ENCODE data around the gene CABLES1.
"Not testable (repeated sequence)": the region's sequence is repeated elsewhere in the genome, so short reads cannot be mapped to it uniquely, and the experiment has no call there.

The CABLES1 gene

DNA sequence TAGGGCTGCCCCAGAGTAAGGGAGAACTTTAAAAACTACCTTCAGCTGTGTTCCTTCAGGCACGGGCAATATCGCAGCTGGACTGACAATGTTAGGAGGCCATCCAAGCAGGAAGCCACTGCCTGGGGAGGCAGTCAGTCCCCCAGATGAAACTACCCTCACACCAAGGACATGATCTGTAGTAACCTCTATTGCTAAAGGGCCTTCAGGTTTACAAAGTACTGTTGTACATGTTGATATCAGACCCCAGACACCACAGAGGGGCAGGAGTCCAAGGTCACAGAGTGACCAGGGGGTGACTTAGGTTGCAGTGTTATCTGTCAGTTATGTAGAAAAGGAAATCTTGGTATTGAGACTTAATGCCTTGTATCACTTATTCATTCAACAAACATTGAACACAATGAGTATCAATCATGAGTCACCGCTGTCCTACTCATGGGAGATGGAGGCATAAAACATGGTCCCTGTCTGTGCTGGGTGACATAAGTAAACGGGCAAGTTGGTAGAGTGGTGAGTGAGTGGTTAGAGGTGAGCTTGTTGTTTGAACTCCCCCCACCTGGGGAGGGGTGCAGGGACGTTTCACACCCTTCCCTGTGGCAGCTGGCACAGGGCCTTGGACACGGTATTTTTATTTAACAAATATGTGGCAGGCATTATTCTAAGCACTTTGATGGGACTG lies 7.1 kb downstream of the CABLES1 start:
- no peak for DNase-seq (ENCODE audit: low read depth in 2 of 2)

- DNase-seq (ENCODE audit: low read depth in 2 of 2) = no peak
These were observed 7.9 kb downstream of the CABLES1 start for GRCh38 chr18:23143016-23143814.

DNA sequence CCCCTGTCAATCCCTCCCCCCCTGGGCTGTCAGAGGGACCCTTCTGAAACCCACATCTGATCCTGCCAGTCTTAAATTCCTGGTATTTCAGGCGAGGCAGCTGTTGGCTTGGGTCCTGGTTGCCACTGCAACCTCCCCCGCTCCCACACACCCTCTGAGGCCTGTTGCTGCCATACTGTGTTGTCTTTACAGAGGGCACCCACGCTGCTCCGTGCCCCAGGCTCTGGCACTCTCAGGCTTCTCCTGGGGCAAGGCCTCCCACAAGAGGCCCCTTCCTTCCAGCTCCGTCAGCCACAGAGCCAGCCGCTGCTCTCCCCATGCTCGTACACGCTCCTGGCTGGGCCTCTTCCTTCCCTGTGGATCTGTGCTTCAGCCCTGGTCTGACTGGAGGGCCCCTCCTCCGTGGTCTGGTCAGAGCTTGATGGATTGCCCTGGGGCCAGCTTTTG lies 8.6 kb downstream of the CABLES1 start:
- no peak for DNase-seq (ENCODE audit: low read depth in 2 of 2)

- no peak for DNase-seq (ENCODE audit: low read depth in 2 of 2)
These were observed 9.4 kb downstream of the CABLES1 start for GRCh38 chr18:23144640-23145039.

- no peak for DNase-seq (ENCODE audit: low read depth in 2 of 2)
These were observed 10.3 kb downstream of the CABLES1 start for GRCh38 chr18:23145621-23146020.

DNA sequence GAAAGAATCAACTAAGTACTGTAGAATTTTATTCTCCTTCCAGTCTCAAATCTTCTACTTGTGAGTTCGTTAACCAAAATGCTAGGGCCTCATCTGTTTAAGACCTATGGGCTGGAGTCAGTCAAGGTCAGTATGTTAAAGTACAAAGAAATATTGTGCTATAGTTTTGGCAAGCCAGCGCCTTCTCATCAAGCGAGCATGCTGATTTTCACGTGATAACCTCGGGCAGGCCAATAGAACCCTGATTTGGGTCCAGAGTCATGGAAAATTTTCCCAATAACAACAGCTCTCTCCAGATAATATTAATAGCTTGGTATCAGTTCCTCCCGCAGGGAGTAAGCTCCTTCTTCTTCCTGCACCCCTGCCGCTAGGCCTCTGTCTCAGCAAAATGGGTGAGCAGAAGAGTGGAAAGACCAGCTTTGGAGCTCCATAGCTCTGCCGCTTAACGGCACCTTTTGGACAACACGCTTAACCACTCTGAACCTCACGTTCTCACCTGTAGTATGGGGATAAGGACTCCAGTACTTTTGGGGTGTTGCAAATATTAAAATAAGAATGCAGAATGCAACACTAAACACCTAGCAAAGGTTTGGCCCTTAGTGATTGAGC lies 11.7 kb downstream of the CABLES1 start:
- no peak for DNase-seq (ENCODE audit: low read depth in 2 of 2)

DNA sequence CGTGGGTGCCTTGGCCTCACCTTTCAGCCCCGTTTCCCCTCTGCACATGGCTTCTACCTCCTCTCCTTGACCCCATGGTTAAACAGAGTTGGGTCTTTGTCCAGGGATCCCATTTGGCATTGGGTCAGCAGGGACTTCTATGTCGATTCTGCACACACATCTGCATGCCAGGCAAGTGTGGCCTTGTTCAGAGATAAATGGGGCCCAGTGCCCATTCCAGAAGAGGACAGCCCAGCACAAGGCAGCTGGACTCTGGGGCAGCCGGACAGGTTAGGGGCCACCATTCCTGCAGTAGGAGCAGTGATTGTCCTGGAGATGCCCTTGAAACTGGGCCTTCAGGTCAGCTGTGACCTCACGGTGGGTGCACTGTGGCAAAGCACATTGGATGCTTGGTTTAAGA lies 13.1 kb downstream of the CABLES1 start:
- DNase-seq (ENCODE audit: low read depth in 2 of 2) = no peak

GRCh38 chr18:23149570-23149969 lies 14.3 kb downstream of the CABLES1 start:
- DNase-seq (ENCODE audit: low read depth in 2 of 2) = no peak

- DNase-seq (ENCODE audit: low read depth in 2 of 2) = no peak
These were observed 16.3 kb downstream of the CABLES1 start for GRCh38 chr18:23151414-23152099.

GRCh38 chr18:23154030-23154429 lies 18.7 kb downstream of the CABLES1 start:
- DNase-seq (ENCODE audit: low read depth in 2 of 2) = no peak

- no peak for DNase-seq (ENCODE audit: low read depth in 2 of 2)
These were observed 19.7 kb downstream of the CABLES1 start for GRCh38 chr18:23154823-23155500.

DNA sequence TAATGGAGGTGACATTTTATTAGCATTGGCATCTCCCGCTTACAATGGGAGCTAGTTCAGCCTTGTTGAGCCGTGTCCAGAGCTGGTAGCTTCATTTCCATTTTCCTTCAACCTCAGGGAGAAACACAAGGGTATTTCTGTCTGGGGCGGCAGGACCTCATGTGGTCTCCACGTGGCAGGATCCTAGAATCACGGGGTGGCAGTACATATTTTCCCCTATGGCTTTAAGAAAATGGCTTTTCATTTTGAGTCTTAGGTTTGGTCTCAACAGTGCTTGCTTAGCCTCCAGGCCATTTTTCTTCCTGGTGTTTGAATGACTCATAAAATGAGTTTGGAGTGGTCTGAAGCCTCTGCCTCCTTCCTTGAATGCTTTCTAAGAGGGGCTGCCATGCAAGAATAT lies 20.3 kb downstream of the CABLES1 start:
- DNase-seq (ENCODE audit: low read depth in 2 of 2) = no peak

GRCh38 chr18:23156134-23156533 lies 20.8 kb downstream of the CABLES1 start:
- no peak for DNase-seq (ENCODE audit: low read depth in 2 of 2)

- DNase-seq (ENCODE audit: low read depth in 2 of 2) = no peak
These were observed 22.8 kb downstream of the CABLES1 start for GRCh38 chr18:23158058-23158457.

GRCh38 chr18:23158884-23159283 lies 23.6 kb downstream of the CABLES1 start:
- not testable (repeated sequence) for DNase-seq (ENCODE audit: low read depth in 2 of 2)

DNA sequence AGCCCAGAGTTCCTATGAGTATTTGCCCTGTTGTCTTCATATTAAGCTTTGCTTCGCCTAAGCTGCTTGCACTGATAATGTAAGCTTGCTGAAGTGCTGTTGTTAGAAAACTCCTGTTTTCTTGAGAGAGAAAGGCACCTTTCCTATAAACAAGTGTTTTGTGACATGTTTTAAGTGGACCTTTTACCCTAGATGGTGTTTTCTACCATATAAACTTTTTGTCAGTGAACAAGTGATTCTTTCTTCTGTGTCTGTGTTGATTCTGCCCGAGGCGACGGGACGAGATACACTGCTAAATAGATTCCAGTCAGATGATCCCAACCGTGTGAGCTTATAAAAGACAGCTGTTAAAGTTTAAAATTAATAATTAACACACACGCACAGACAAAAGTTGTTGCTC lies 24.1 kb downstream of the CABLES1 start:
- no peak for DNase-seq (ENCODE audit: low read depth in 2 of 2)

DNA sequence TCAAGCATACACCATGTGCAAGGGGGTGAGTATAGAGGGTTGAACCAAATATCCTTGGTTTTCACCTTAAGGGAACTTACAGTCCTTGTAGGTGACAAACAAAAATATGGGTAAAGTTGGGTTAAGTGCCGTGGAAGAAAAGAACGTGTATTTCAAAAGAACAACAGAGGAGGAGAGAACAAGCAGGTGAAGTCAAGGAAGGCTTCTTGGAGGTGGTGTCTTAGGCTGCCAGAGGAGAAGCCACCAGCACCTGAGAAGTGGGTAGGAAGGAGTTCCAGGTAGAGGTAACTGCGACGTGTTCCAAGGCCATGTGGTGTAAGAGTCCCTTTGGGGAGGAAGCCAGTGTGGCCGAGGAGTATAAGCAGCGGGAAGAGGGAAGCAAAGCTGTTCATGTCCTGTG lies 27.2 kb downstream of the CABLES1 start:
- DNase-seq (ENCODE audit: low read depth in 2 of 2) = no peak

GRCh38 chr18:23163786-23164533 lies 28.7 kb downstream of the CABLES1 start:
- no peak for DNase-seq (ENCODE audit: low read depth in 2 of 2)

- DNase-seq (ENCODE audit: low read depth in 2 of 2) = no peak
These were observed 30.2 kb downstream of the CABLES1 start for GRCh38 chr18:23165271-23166068.

- no peak for DNase-seq (ENCODE audit: low read depth in 2 of 2)
These were observed 31.7 kb downstream of the CABLES1 start for GRCh38 chr18:23166891-23167541.
